Measurements from ENCODE around the gene VAV2.

VAV2 gene

DNA sequence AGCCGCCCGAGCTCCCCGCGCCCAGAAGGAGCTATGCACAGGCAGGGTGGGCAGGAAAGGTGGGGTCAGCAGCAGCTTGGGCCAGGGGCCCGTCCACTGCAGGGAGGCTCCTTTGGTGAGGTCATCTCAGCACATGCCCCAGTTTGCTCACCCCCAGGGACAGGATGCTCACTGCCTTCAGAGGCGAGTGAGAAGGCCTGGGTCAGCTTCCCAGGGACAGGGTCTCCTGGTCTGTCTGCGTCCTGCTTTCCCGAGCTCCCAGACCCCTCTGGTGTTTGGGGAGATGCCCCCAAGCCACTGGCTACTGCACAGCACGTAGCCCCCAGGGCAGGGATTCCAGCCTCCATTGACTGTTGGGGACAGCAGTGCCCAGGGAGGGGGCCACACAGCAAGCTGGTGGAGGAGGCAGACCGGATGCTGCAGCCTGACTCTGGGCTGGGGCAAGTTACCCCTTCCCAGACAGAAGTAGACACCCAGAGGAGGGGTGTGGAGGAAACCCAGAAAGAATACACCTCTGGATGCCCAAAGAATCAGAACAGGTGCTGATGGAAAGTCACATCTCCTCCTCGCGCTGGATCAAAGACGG, 253.4 kb downstream of the VAV2 start:
- peak overlapping the region; percentile 51 for H2AFZ ChIP-seq
- no peaks in the 10 kb centered on the region for H3K79me2 ChIP-seq
- H3K4me1 ChIP-seq, result no peaks in the 10 kb centered on the region
- TF ChIP-seq, protein P1, sequence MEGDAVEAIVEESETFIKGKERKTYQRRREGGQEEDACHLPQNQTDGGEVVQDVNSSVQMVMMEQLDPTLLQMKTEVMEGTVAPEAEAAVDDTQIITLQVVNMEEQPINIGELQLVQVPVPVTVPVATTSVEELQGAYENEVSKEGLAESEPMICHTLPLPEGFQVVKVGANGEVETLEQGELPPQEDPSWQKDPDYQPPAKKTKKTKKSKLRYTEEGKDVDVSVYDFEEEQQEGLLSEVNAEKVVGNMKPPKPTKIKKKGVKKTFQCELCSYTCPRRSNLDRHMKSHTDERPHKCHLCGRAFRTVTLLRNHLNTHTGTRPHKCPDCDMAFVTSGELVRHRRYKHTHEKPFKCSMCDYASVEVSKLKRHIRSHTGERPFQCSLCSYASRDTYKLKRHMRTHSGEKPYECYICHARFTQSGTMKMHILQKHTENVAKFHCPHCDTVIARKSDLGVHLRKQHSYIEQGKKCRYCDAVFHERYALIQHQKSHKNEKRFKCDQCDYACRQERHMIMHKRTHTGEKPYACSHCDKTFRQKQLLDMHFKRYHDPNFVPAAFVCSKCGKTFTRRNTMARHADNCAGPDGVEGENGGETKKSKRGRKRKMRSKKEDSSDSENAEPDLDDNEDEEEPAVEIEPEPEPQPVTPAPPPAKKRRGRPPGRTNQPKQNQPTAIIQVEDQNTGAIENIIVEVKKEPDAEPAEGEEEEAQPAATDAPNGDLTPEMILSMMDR (IDR thresholded peaks at IDR 0.05), result no peak
- no peak overlapping the region for H3K27ac ChIP-seq
- no peaks in the 10 kb centered on the region for H3K27me3 ChIP-seq (ENCODE audit: control insufficient read depth, insufficient read depth, low read length)
- no peak overlapping the region for H3K4me3 ChIP-seq (ENCODE audit: low read depth, low read length)
- no peak overlapping the region for H3K9ac ChIP-seq
- H3K36me3 ChIP-seq (ENCODE audit: control insufficient read depth, insufficient read depth, low read length), result no peaks in the 10 kb centered on the region
- no peaks in the 10 kb centered on the region for H3K9me3 ChIP-seq (ENCODE audit: control insufficient read depth, low read length)
- H3K4me2 ChIP-seq (ENCODE audit: low read length), result peak overlapping the region; percentile 35

DNA sequence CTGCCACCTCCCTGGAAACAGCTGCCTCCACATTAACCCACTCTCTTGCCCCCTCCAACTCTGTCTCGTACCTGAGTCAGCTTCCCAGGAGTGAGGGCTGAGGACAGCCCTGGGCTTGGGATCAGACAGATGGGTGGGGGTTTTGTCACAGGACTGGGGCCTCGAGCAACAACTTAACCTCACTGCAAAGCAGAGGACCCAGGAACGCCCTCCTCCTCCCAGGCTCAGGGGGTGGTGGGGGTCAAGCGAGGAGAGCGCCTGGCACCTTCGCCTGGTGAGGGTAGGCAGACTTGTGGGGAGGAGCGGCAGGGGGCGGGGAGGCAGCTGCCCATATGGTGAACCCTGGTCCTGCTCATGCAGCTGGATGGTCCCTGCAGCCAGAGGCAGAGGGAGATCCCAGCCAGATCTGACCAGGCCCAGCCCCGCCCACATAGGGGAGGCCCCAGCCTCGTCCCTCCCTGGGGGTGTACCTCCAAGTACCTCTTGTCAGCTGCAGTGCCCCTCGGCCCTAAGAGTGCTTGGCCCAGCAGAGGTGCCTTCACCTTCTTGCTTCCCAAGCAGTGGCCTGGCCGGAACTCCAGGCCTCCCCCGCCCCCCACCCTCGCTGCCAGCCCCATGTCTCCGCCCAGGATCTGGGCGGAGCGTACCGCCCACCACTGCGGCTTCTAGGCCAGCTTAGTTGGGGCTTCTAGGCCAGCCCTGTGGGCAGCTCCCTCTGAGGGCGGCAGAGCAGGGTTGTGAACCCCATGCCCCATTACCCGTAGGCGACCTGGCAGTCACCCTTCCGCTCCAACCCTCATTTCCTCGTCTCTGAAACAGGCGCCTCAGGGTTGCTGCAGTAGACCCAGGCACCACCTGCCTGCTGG, 254.1 kb downstream of the VAV2 start, which contains the start of gene SARDH:
Gene SARDH, minus strand, starts transcription at position 579 of the 866 bp plus-strand sequence. CDS start 4,179 bp downstream, outside the sequence.
- H3K9ac ChIP-seq, result no peak within 1 kb of the TSS
- H3K4me1 ChIP-seq, result no peaks in the 10 kb centered on the region
- H3K27me3 ChIP-seq (ENCODE audit: control insufficient read depth, insufficient read depth, low read length), result no peaks in the 10 kb centered on the region
- no peaks in the 10 kb centered on the region for H3K79me2 ChIP-seq
- H3K4me2 ChIP-seq (ENCODE audit: low read length), result peak within 1 kb of the TSS; percentile 35
- TF ChIP-seq, protein P1 (IDR thresholded peaks at IDR 0.05), result no peak
- H3K9me3 ChIP-seq (ENCODE audit: control insufficient read depth, low read length), result no peaks in the 10 kb centered on the region
- no peaks in the 10 kb centered on the region for H3K36me3 ChIP-seq (ENCODE audit: control insufficient read depth, insufficient read depth, low read length)
- no peak within 1 kb of the TSS for H3K4me3 ChIP-seq (ENCODE audit: low read depth, low read length)
- H3K27ac ChIP-seq, result no peak within 1 kb of the TSS
- H2AFZ ChIP-seq, result peak within 1 kb of the TSS; percentile 51

DNA sequence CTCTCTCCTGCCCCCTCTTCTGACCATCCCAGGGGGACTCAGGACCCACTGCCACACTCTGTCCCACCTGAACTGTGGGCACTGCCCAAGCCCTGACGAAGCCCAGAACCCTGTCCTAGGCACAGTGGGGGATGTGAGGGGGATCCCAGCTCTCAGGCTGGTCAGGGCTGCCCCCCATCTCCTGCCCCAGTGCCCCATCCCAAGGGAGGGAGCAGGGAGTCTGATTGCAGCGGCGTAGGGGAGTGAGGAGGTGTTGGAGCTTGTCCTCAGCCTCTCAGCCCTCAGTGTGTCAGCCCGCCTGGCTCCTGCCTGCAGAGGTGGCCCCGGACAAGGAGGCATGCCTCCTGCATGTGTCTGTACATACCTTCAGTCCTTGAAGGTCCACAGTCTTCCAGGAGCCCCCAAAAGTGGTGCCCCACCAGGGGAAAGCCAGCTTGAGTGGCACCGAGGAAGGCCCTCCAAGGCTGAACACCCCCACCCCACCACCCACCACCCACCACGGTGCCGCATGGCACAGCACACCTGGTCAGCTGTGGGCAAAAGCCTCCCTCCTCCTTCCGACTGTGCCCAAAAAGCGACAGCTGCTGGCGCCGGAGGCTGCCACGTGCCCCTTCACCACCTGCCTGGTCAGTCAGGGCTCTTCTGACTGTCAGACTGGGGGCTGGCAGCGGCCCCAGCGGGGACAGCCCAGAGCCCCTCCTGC, 254.9 kb downstream of the VAV2 start:
- TF ChIP-seq, protein P1 (IDR thresholded peaks at IDR 0.05), result no peak
- no peak overlapping the region for H3K9ac ChIP-seq
- no peaks in the 10 kb centered on the region for H3K79me2 ChIP-seq
- peak overlapping the region; percentile 51 for H2AFZ ChIP-seq
- H3K36me3 ChIP-seq (ENCODE audit: control insufficient read depth, insufficient read depth, low read length), result no peaks in the 10 kb centered on the region
- no peaks in the 10 kb centered on the region for H3K9me3 ChIP-seq (ENCODE audit: control insufficient read depth, low read length)
- H3K4me1 ChIP-seq, result no peaks in the 10 kb centered on the region
- no peak overlapping the region for H3K27ac ChIP-seq
- no peak overlapping the region for H3K4me2 ChIP-seq (ENCODE audit: low read length)
- H3K4me3 ChIP-seq (ENCODE audit: low read depth, low read length), result no peak overlapping the region
- H3K27me3 ChIP-seq (ENCODE audit: control insufficient read depth, insufficient read depth, low read length), result no peaks in the 10 kb centered on the region

DNA sequence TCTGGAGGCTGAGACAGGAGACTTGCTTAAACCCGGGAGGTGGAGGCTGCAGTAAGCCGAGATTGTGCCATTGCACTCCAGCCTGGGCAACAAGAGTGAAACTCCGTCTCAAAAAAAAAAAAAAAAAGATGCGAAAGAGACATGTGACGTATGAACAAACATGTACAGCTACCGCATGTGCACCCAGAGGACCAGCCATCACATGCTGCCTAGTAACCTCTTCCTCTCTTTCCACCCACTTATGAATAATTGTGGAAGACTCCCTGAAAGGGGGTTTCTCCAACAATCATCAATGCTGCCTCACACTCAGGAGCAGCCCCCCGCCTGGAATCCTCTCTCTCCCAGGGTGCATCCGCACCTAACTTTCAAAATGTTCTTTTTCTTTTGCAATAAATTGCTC, 256.2 kb downstream of the VAV2 start:
- Histone ChIP-seq H3K27me3 (ENCODE audit: control insufficient read depth, insufficient read depth, low read length) (no peaks in the 10 kb centered on the region), H3K27ac (no peak overlapping the region), H2AFZ (no peak overlapping the region), H3K4me2 (ENCODE audit: low read length) (no peak overlapping the region), H3K36me3 (ENCODE audit: control insufficient read depth, insufficient read depth, low read length) (no peaks in the 10 kb centered on the region), H3K9ac (no peak overlapping the region), H3K4me1 (no peaks in the 10 kb centered on the region), H3K9me3 (ENCODE audit: control insufficient read depth, low read length) (no peaks in the 10 kb centered on the region), H3K4me3 (ENCODE audit: low read depth, low read length) (no peak overlapping the region), H3K79me2 (no peaks in the 10 kb centered on the region)
- TF ChIP-seq, protein P1 (IDR thresholded peaks at IDR 0.05), result no peak
